Activated naive CD8-positive, alpha-beta T cell (primary cell): ENCODE results near the gene C1QTNF9.
A peak's percentile ranks its signal among the peaks of the same experiment; 100 is the strongest.
"Not testable (repeated sequence)": the region's sequence is repeated elsewhere in the genome, so short reads cannot be mapped to it uniquely, and the experiment has no call there.

Experiments
- H3K27ac Mint-ChIP-seq: one replicate; pipeline ENCODE4 v1.8.0; 2021; ENCODE audit warnings: mixed read lengths
- H3K27me3 Mint-ChIP-seq: one replicate; pipeline ENCODE4 v1.8.0; 2021; ENCODE audit warnings: mixed read lengths
- H3K36me3 Mint-ChIP-seq: one replicate; pipeline ENCODE4 v1.8.0; 2021; ENCODE audit warnings: mixed read lengths
- H3K4me1 Mint-ChIP-seq: one replicate; pipeline ENCODE4 v1.8.0; 2021; ENCODE audit warnings: low read depth, mixed read lengths
- H3K4me3 Mint-ChIP-seq: one replicate; pipeline ENCODE4 v1.8.0; 2021; ENCODE audit warnings: mild to moderate bottlenecking, mixed read lengths
- H3K9me3 Mint-ChIP-seq: one replicate; pipeline ENCODE4 v1.8.0; 2021; ENCODE audit warnings: low read depth, mixed read lengths

C1QTNF9 gene

GRCh38 chr13:24309300-24309699 is at the start of gene C1QTNF9:
Gene C1QTNF9, plus strand, starts transcription at chr13:24309580. Its CDS starts 6,424 bp downstream, at chr13:24316004.
- H3K4me3 Mint-ChIP-seq, H3K27me3 Mint-ChIP-seq, H3K4me1 Mint-ChIP-seq, H3K36me3 Mint-ChIP-seq, H3K27ac Mint-ChIP-seq, H3K9me3 Mint-ChIP-seq: not testable (repeated sequence)

GRCh38 chr13:24261566-24261965 is 47.8 kb upstream of the C1QTNF9 start:
- Mint-ChIP-seq H3K9me3 (no peaks in the 10 kb centered on the region), H3K27me3 (no peaks in the 10 kb centered on the region), H3K27ac (peak overlapping the region; percentile 81), H3K4me1 (peaks cover 91% of the 10 kb centered on the region), H3K36me3 (peaks cover 20% of the 10 kb centered on the region), H3K4me3 (peak overlapping the region; percentile 62)

- Mint-ChIP-seq H3K9me3 (no peaks in the 10 kb centered on the region), H3K4me3 (peak overlapping the region; percentile 78), H3K27me3 (no peaks in the 10 kb centered on the region), H3K4me1 (peaks cover 93% of the 10 kb centered on the region), H3K27ac (peak overlapping the region; percentile 98), H3K36me3 (peaks cover 17% of the 10 kb centered on the region)
Observed at GRCh38 chr13:24263632-24264031, 45.7 kb upstream of the C1QTNF9 start.

- H3K4me1 Mint-ChIP-seq: peaks cover 95% of the 10 kb centered on the region
- peak overlapping the region; percentile 98 for H3K27ac Mint-ChIP-seq
- peaks cover 13% of the 10 kb centered on the region for H3K36me3 Mint-ChIP-seq
- H3K27me3 Mint-ChIP-seq: no peaks in the 10 kb centered on the region
- no peaks in the 10 kb centered on the region for H3K9me3 Mint-ChIP-seq
- peak overlapping the region; percentile 78 for H3K4me3 Mint-ChIP-seq
Observed at GRCh38 chr13:24264976-24265375, 44.4 kb upstream of the C1QTNF9 start.

GRCh38 chr13:24265453-24265852 is 43.9 kb upstream of the C1QTNF9 start:
- H3K27me3 Mint-ChIP-seq: no peaks in the 10 kb centered on the region
- peaks cover 13% of the 10 kb centered on the region for H3K36me3 Mint-ChIP-seq
- peaks cover 95% of the 10 kb centered on the region for H3K4me1 Mint-ChIP-seq
- H3K4me3 Mint-ChIP-seq: peak overlapping the region; percentile 78
- no peaks in the 10 kb centered on the region for H3K9me3 Mint-ChIP-seq
- peak overlapping the region; percentile 98 for H3K27ac Mint-ChIP-seq

GRCh38 chr13:24267274-24267673 is 42.1 kb upstream of the C1QTNF9 start:
- peak overlapping the region; percentile 99 for H3K27ac Mint-ChIP-seq

GRCh38 chr13:24267801-24268200 is 41.6 kb upstream of the C1QTNF9 start:
- H3K9me3 Mint-ChIP-seq: no peaks in the 10 kb centered on the region
- H3K4me3 Mint-ChIP-seq: peak overlapping the region; percentile 83
- no peaks in the 10 kb centered on the region for H3K27me3 Mint-ChIP-seq
- H3K36me3 Mint-ChIP-seq: peaks cover 6% of the 10 kb centered on the region
- peaks cover 93% of the 10 kb centered on the region for H3K4me1 Mint-ChIP-seq
- peak overlapping the region; percentile 99 for H3K27ac Mint-ChIP-seq

More at GRCh38 chr13:24267274-24267673, 42.1 kb upstream of the C1QTNF9 start:
- H3K9me3 Mint-ChIP-seq: no peaks in the 10 kb centered on the region
- H3K27me3 Mint-ChIP-seq: no peaks in the 10 kb centered on the region
- H3K4me3 Mint-ChIP-seq: peak overlapping the region; percentile 83
- peaks cover 93% of the 10 kb centered on the region for H3K4me1 Mint-ChIP-seq
- peaks cover 8% of the 10 kb centered on the region for H3K36me3 Mint-ChIP-seq

- Mint-ChIP-seq H3K4me1 (peaks cover 93% of the 10 kb centered on the region), H3K27ac (peak overlapping the region; percentile 97), H3K36me3 (peaks cover 6% of the 10 kb centered on the region)
Observed at GRCh38 chr13:24269821-24270220, 39.6 kb upstream of the C1QTNF9 start.

GRCh38 chr13:24270639-24271141 is 38.7 kb upstream of the C1QTNF9 start:
- no peaks in the 10 kb centered on the region for H3K9me3 Mint-ChIP-seq
- H3K4me1 Mint-ChIP-seq: peaks cover 93% of the 10 kb centered on the region
- H3K27me3 Mint-ChIP-seq: no peaks in the 10 kb centered on the region
- peak overlapping the region; percentile 93 for H3K4me3 Mint-ChIP-seq
- peaks cover 6% of the 10 kb centered on the region for H3K36me3 Mint-ChIP-seq
- H3K27ac Mint-ChIP-seq: peak overlapping the region; percentile 97

More at GRCh38 chr13:24269821-24270220, 39.6 kb upstream of the C1QTNF9 start:
- Mint-ChIP-seq H3K27me3 (no peaks in the 10 kb centered on the region), H3K4me3 (peak overlapping the region; percentile 93), H3K9me3 (no peaks in the 10 kb centered on the region)

- Mint-ChIP-seq H3K36me3 (peaks cover 6% of the 10 kb centered on the region), H3K27ac (peak overlapping the region; percentile 97), H3K9me3 (no peaks in the 10 kb centered on the region), H3K27me3 (no peaks in the 10 kb centered on the region), H3K4me1 (peaks cover 94% of the 10 kb centered on the region), H3K4me3 (peak overlapping the region; percentile 93)
Observed at GRCh38 chr13:24271231-24271600, 38.2 kb upstream of the C1QTNF9 start.

GRCh38 chr13:24271601-24272451 is 37.6 kb upstream of the C1QTNF9 start:
- Mint-ChIP-seq H3K27ac (peak overlapping the region; percentile 97), H3K9me3 (no peaks in the 10 kb centered on the region), H3K27me3 (no peaks in the 10 kb centered on the region), H3K4me3 (peak overlapping the region; percentile 93), H3K4me1 (peaks cover 94% of the 10 kb centered on the region), H3K36me3 (peaks cover 4% of the 10 kb centered on the region)

GRCh38 chr13:24272452-24273161 is 36.8 kb upstream of the C1QTNF9 start:
- Mint-ChIP-seq H3K27ac (peak overlapping the region; percentile 97), H3K9me3 (no peaks in the 10 kb centered on the region), H3K4me1 (peaks cover 92% of the 10 kb centered on the region), H3K4me3 (peak overlapping the region; percentile 93), H3K27me3 (no peaks in the 10 kb centered on the region), H3K36me3 (peaks cover 2% of the 10 kb centered on the region)

- H3K27ac Mint-ChIP-seq: peak overlapping the region; percentile 97
- peaks cover 87% of the 10 kb centered on the region for H3K4me1 Mint-ChIP-seq
- H3K36me3 Mint-ChIP-seq: peaks cover 2% of the 10 kb centered on the region
- no peaks in the 10 kb centered on the region for H3K27me3 Mint-ChIP-seq
- peak overlapping the region; percentile 93 for H3K4me3 Mint-ChIP-seq
- H3K9me3 Mint-ChIP-seq: no peaks in the 10 kb centered on the region
Observed at GRCh38 chr13:24273926-24274325, 35.5 kb upstream of the C1QTNF9 start.

GRCh38 chr13:24274452-24275021 is 34.8 kb upstream of the C1QTNF9 start:
- Mint-ChIP-seq H3K4me1 (peaks cover 88% of the 10 kb centered on the region), H3K4me3 (peak overlapping the region; percentile 93)

GRCh38 chr13:24275041-24275440 is 34.3 kb upstream of the C1QTNF9 start:
- Mint-ChIP-seq H3K36me3 (peaks cover 2% of the 10 kb centered on the region), H3K4me3 (peak overlapping the region; percentile 93), H3K27ac (peak overlapping the region; percentile 97), H3K27me3 (no peaks in the 10 kb centered on the region), H3K4me1 (peaks cover 89% of the 10 kb centered on the region), H3K9me3 (no peaks in the 10 kb centered on the region)

More at GRCh38 chr13:24274452-24275021, 34.8 kb upstream of the C1QTNF9 start:
- Mint-ChIP-seq H3K36me3 (peaks cover 2% of the 10 kb centered on the region), H3K9me3 (no peaks in the 10 kb centered on the region), H3K27ac (peak overlapping the region; percentile 97), H3K27me3 (no peaks in the 10 kb centered on the region)
